RKO (cell line): ENCODE data around the gene TBC1D19.

Experiments
- DNase-seq: peaks from one replicate; pipeline ENCODE4 v3.0.0-alpha.2; 2016; ENCODE audit warnings: low spot score

Gene TBC1D19

GRCh38 chr4:26784207-26784865 lies 200.5 kb downstream of the TBC1D19 start:
- DNase-seq, result no peak

GRCh38 chr4:26785312-26785711 lies 201.4 kb downstream of the TBC1D19 start:
- DNase-seq, result no peak

- DNase-seq, result no peak
Observed at GRCh38 chr4:26785810-26786209, 201.9 kb downstream of the TBC1D19 start.

- no peak for DNase-seq
Observed at GRCh38 chr4:26786916-26787315, 203.0 kb downstream of the TBC1D19 start.

GRCh38 chr4:26787461-26788340 lies 203.8 kb downstream of the TBC1D19 start:
- DNase-seq, result peak; percentile 56

GRCh38 chr4:26788341-26788733 lies 204.5 kb downstream of the TBC1D19 start:
- DNase-seq, result no peak

- no peak for DNase-seq
Observed at GRCh38 chr4:26789208-26789607, 205.3 kb downstream of the TBC1D19 start.

- no peak for DNase-seq
Observed at GRCh38 chr4:26791346-26791745, 207.5 kb downstream of the TBC1D19 start.

- no peak for DNase-seq
Observed at GRCh38 chr4:26792639-26793038, 208.8 kb downstream of the TBC1D19 start.

- DNase-seq, result no peak
Observed at GRCh38 chr4:26793735-26794134, 209.9 kb downstream of the TBC1D19 start.

- no peak for DNase-seq
Observed at GRCh38 chr4:26796081-26796480, 212.2 kb downstream of the TBC1D19 start.

- no peak for DNase-seq
Observed at GRCh38 chr4:26802790-26803189, 218.9 kb downstream of the TBC1D19 start.

GRCh38 chr4:26803211-26803861 lies 219.5 kb downstream of the TBC1D19 start:
- DNase-seq, result no peak

GRCh38 chr4:26804451-26804850 lies 220.6 kb downstream of the TBC1D19 start:
- no peak for DNase-seq

- DNase-seq, result no peak
Observed at GRCh38 chr4:26804925-26805324, 221.0 kb downstream of the TBC1D19 start.
